Measurements from ENCODE around the gene SAYSD1.

GRCh38 chr6:39079197-39080125, 35.5 kb downstream of the SAYSD1 start:
- TF ChIP-seq GATA2 (IDR thresholded peaks at IDR 0.05; ENCODE audit: low read depth, low read length): no peak
- TF ChIP-seq GATA3 (IDR thresholded peaks at IDR 0.05; ENCODE audit: low read depth, low read length): no peak

Data from SH-SY5Y (cell line).